ENCODE data around the gene RHAG.
"Not testable (repeated sequence)": the region's sequence is repeated elsewhere in the genome, so short reads cannot be mapped to it uniquely, and the experiment has no call there.

Gene RHAG

DNA sequence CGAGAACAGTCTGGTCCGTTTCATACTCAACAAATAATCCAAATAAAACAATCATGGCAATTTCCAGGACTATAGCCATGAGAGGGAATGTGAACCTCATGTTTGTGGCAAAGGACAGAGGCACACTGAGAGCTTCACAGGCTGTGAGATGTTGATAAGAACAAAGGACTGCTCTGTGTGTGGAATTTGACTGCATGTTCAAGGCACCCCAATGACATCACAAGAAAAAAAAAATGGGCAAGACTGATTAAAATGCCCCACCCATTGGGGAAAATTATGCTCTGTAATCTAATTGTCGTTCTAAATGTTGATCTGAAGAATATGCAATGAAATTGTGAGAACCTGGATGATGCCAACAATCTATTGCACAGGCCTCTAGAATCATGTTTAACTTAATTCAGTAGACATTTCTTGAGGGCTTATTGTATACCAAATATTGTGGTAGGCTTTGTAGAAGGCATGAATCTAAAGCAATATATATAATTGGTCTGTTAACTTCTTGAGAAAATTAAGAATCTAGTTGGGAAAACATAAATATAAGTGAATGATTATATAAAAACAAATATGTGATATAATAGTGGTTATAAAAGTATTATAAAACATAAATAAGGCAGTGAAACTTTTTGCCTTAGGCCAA is at the start of gene RHAG:
Gene RHAG, minus strand, starts transcription at position 127 of the 637 bp plus-strand sequence. Its CDS starts 27 bp downstream, at position 100.
- no peak for DNase-seq

- DNase-seq, result no peak
These were observed 40.1 kb upstream of the RHAG start for GRCh38 chr6:49676671-49677281.

GRCh38 chr6:49675816-49676215 is 39.2 kb upstream of the RHAG start:
- no peak for DNase-seq

GRCh38 chr6:49668083-49668511 is 31.5 kb upstream of the RHAG start:
- DNase-seq, result no peak

- DNase-seq, result no peak
These were observed 30.5 kb upstream of the RHAG start for GRCh38 chr6:49666930-49667757.

DNA sequence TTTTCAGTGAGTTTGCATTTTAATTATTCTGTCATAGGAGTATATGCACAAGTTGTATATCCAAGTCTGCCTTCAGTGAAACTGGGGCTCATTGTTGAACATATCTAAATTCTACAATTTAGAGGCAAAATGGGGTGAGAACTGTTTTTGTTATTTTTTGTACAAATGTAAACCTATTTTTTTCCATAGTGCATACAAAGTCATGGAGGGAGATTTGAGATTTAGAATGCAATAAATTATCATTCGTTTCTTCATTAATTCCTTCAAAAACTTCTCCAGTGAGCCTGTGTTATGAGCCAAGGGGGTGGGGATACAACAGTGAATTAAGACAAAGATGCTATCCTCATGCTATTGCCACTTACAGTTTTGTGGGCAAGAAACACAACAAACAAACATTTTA is 29.8 kb upstream of the RHAG start:
- DNase-seq, result no peak

DNA sequence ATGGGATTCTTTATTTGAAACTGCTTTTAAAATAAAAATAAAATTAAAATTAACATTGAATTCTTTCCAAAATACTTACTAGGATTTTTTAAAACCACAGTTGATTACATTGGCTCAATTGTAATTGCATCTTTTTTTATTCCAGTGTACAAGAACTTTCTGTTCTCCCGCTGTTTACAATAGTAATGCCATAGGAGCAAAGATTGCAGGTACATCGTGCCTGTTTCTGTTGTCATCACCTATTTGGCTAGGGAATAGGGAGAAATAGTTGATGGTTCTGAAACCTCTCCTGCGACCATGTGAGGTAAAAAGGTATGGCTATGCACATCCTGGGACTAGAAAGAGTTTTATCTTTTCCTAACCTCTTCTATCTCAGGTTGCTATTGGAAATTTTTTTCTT is 28.2 kb upstream of the RHAG start:
- no peak for DNase-seq

DNA sequence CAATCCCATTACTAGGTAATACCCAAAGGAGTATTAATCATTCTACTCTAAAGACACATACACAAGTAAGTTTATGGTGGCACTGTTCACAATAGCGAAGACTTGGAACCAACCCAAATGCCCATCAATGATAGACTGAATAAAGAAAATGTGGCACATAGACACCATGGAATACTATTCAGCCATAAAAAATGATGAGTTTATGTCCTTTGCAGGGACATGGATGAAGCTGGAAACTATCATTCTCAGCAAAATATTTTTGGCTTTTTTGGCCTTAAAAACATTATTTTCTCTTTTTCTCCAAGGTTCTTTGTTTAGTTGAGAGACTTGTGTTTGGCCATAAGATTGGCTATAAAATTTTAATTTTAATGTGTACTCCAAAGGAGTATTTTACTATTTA is 27.4 kb upstream of the RHAG start:
- DNase-seq, result not testable (repeated sequence)

GRCh38 chr6:49662892-49663261 is 26.2 kb upstream of the RHAG start:
- DNase-seq, result no peak

GRCh38 chr6:49662231-49662891 is 25.7 kb upstream of the RHAG start:
- no peak for DNase-seq

GRCh38 chr6:49653942-49654341 is 17.3 kb upstream of the RHAG start:
- no peak for DNase-seq

DNA sequence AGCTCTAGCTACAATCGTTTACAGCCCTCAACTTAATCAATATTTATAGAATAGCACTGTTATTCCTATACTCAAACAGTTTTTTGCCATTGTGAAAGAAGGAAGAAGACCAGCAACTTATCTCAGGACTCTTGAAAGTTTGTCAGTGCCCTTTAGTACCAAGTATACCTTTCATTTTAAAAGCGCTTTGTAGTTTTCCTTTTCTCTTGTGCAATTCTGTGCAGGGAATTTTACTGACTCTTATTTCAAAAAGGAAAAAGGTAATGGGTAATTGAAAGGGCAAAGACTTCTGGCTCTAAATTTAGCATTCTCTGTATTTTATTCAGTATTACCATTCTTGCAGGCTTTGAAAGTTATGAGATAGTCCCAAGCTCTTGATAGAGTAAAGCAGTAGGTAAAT is 16.8 kb upstream of the RHAG start:
- no peak for DNase-seq

- no peak for DNase-seq
These were observed 14.6 kb upstream of the RHAG start for GRCh38 chr6:49651239-49651638.

DNA sequence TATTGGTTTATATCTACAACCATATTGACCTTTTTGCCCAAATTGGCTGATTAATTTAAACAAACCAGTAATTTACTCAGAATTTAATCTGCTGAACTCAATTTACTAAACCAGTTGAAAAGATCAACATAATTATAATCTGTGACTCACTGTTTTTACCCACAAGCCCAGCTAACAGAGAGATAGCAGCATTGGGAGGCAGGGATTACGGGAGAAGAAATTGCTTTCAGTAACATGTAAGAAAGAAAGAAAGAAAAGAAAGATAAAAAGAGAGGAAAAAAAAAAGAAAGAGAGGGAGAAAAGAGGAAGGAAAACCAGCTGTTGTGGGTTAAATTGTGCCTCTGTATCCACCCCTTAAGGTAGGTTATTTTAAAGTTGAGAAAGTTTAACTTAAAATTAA is 13.3 kb upstream of the RHAG start:
- no peak for DNase-seq

DNA sequence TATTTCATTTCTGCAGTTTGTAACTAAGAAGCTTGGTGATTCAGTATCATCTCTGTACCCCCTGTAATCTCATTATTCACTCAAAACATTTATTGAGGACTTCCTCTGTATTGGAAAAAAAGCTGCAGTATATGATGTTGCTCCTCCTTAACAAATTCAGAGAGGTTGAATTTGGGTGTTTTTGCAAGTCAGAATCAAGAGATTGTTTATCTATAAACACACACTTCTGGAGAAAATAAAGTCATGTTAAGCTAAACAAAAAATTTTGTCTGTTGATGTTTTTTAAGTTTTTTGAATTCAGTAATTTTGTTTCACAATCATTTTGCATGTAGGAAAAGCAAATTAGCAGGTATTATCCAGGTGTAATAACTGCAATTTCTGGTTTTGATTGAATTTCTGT is 11.4 kb upstream of the RHAG start:
- DNase-seq, result no peak

DNA sequence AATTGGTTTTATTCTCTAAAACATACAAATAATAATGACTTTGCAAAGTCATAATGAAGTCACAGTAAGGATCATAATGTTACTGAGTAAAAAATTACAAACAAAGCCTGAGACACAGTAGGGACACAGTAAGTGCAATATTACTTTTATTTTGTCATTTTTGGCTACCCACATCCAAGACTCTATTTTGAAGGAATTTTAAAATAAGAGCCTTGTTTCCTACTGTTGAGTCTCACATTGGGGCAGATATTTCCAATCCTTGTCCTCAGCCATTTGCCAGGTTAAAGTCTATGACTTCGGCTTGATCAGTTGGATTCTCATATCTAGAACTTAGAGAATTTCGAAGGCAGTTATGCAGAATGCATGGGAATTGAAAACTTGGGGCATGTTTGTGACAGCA is 10.8 kb upstream of the RHAG start:
- no peak for DNase-seq

DNA sequence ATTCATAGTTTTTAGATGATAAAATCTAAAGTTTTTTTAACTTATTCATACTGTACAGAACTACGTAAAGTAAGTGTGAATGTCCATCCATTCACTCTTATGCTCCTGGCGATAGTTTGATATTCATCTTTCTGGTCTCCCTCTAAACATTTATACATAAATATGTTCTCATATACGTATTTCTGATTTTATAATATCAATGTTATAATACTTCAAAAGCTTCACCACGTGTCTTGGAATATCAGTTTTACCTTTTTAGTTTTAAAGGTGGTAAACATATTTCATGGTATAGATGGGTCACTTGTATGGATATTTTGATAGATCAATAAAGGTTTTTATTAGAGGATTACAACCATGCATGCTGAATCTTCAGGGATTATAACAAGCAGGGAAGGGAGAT is 10.3 kb upstream of the RHAG start:
- no peak for DNase-seq

DNA sequence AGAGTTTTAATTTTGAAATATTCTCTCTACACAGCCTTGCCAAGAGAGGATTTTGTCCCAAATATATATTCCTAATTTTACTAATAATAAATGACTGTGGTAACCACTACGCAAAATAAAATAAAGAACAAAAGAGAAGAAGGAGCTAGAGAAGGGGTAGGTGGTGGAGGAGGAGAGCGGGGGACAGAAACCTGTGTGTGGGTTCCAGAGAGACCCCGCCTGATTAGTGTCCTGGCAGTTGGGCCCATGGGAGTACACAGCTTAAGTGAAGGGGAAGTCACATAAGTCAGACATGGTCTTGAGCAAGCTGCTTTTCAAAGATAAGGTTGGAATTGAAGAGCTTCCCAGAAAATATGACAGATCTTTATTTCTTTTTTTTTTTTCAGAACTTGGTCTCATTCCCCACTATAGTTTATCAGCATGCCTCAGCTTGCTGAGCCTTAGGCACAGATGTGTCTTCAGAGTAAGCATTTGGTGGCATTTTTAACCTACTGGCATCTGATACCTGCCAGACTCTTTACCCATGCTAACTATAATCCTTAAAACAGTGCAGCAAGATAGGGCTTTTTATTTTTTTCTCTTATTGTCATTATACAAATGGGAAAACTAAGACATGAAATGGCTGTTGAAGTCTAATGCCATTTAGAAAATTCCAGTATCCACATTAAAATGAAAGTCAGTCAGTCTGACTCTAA is 9.6 kb upstream of the RHAG start:
- DNase-seq, result no peak

DNA sequence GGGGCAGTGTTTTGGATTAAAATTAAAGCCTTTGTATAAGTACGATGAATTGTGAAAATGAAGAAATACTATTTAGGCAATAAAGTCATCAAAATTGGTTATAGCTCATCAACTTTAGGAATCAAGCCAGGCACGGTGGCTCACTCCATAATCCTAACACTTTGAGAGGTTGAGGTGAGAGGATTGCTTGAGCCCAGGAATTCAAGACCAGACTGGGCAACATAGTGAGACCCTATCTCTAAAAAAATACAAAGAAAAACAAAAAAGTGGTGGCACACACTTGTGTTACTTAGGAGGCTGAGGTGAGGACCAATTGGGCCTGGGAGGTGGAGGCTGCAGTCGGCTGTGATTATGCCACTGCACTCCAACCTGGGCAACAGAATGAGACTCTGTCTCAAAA is 8.5 kb upstream of the RHAG start:
- DNase-seq, result no peak

DNA sequence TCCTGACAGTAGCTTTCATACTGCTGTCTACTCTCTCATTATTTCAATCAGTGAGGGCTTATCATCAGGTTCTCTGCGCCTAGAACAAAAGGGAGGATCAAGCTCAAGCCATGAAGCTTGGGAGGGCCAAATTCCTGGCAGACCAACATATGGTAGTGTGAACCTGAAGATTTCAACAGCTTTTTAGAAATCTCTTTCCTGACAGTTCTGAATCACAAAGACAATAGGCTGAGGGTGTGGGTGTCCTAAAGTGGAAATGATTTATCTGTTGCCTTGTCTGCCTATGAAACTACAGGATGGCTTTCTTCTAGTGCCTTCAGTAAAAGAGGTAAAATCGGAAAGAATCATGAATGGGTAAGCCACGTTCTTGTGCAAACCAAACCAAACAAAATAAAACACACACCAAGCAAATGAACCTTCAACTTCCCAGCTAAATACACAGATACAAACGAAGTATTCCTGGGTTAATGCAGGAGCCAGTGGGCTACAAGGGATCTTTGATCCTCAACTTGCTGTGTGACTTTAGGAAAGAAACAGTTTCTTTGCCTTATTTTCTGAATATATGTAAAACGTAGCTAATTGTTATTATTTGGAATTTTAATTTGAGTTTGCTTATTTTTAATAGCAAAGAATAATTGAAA is 2.7 kb upstream of the RHAG start:
- no peak for DNase-seq

- DNase-seq, result no peak
These were observed 702 bp upstream of the RHAG start for GRCh38 chr6:49637350-49637731.

DNA sequence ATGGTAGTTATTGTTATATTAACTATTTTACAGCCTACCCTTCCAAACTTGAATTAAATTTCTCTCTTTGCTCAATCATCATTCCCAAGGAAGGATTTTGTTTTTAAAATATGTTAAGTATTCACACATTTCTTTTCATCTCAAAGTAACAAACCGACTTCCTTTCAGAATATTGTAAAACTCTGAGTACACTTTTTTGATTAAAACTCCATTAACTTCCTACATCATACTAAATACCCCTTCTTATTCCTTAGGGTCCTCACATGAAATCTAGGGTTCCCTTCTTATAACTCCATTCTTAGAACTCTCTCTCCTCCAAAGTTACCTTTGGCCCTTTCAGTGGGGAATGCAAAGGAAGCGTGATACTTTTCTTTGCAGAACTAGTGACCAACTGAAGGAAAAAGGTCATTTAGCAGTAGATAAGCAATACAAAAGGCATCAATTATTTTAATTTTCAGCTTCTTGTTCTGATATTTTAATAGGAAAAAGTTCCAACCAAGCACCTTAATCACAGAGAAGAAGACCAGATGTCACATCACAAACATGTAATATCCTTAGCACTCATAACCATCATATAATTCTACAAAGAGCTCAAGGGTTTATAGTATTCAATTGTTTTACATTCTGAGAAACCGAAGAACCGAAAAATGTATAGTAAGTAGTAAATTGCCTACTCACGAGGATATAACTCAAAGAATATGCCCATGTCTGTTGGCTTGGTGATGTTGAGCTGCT is 494 bp downstream of the RHAG start:
- DNase-seq, result no peak
